Measurements from ENCODE around the gene SMAD2.

DNA sequence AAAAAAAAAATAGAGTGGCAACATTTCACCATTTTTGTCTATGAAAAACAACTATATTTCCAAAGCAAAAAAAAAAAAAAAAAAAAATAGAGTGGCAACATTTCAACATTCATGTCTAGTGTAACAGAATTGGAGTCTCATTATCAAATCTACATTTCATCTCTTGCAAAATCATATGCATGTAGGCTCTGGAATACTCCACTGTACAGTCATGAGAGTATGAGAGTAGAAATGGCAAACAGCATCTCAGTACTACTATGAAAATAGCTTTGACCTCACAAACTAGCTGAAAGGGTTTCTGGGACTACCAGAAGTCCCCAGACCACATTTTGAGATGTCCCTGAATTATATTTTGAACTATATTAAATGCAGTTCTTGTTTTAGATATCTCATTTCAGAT lies 82.8 kb downstream of the SMAD2 start:
- TF ChIP-seq, protein P1, sequence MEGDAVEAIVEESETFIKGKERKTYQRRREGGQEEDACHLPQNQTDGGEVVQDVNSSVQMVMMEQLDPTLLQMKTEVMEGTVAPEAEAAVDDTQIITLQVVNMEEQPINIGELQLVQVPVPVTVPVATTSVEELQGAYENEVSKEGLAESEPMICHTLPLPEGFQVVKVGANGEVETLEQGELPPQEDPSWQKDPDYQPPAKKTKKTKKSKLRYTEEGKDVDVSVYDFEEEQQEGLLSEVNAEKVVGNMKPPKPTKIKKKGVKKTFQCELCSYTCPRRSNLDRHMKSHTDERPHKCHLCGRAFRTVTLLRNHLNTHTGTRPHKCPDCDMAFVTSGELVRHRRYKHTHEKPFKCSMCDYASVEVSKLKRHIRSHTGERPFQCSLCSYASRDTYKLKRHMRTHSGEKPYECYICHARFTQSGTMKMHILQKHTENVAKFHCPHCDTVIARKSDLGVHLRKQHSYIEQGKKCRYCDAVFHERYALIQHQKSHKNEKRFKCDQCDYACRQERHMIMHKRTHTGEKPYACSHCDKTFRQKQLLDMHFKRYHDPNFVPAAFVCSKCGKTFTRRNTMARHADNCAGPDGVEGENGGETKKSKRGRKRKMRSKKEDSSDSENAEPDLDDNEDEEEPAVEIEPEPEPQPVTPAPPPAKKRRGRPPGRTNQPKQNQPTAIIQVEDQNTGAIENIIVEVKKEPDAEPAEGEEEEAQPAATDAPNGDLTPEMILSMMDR (conservative IDR thresholded peaks at IDR 0.05; ENCODE audit: low read length) = no peak
- TF ChIP-seq EZH2phosphoT487 (IDR thresholded peaks at IDR 0.05; ENCODE audit: borderline replicate concordance, low read depth, low read length) = no peak
